CD4-positive, alpha-beta T cell treated with Interleukin-1 beta for 1 hour (primary cell): ENCODE data around the gene ATOX1.
"Not testable (repeated sequence)": the region's sequence is repeated elsewhere in the genome, so short reads cannot be mapped to it uniquely, and the experiment has no call there.

ENCODE experiments used
- DNase-seq, 2 donors: peaks; one replicate each; pipeline ENCODE4 v3.0.0-alpha.2; 2020 to 2022

ATOX1 gene

GRCh38 chr5:151758430-151759241, at the start of gene ATOX1:
Gene ATOX1 (minus strand): TSS chr5:151758631. CDS start chr5:151758551, 80 bp downstream.
- peak; percentile 91 for DNase-seq

- no peak for DNase-seq
Measured at GRCh38 chr5:151805414-151806223, 47.2 kb upstream of the ATOX1 start.

GRCh38 chr5:151800532-151800931, 42.1 kb upstream of the ATOX1 start:
- no peak for DNase-seq

GRCh38 chr5:151799407-151799806, 41.0 kb upstream of the ATOX1 start:
- DNase-seq, result no peak

- no peak for DNase-seq
Measured at GRCh38 chr5:151798674-151799073, 40.2 kb upstream of the ATOX1 start.

GRCh38 chr5:151795426-151795825, 37.0 kb upstream of the ATOX1 start:
- DNase-seq, result no peak

- DNase-seq, result no peak
Measured at GRCh38 chr5:151793358-151793757, 34.9 kb upstream of the ATOX1 start.

- no peak for DNase-seq
Measured at GRCh38 chr5:151787817-151788216, 29.4 kb upstream of the ATOX1 start.

- no peak for DNase-seq
Measured at GRCh38 chr5:151786468-151786867, 28.0 kb upstream of the ATOX1 start.

- DNase-seq, result no peak
Measured at GRCh38 chr5:151784141-151784540, 25.7 kb upstream of the ATOX1 start.

GRCh38 chr5:151783664-151784063, 25.2 kb upstream of the ATOX1 start:
- not testable (repeated sequence) for DNase-seq

- no peak for DNase-seq
Measured at GRCh38 chr5:151781201-151781600, 22.8 kb upstream of the ATOX1 start.

- DNase-seq, result no peak
Measured at GRCh38 chr5:151780348-151780747, 21.9 kb upstream of the ATOX1 start.

GRCh38 chr5:151779531-151780125, 21.2 kb upstream of the ATOX1 start:
- no peak for DNase-seq

GRCh38 chr5:151775025-151775606, 16.7 kb upstream of the ATOX1 start:
- DNase-seq, result no peak

- no peak for DNase-seq
Measured at GRCh38 chr5:151773951-151774350, 15.5 kb upstream of the ATOX1 start.

- peak in 1 of 2 donors; percentile 20 for DNase-seq
Measured at GRCh38 chr5:151772846-151773561, 14.6 kb upstream of the ATOX1 start.

- DNase-seq, result peak; percentile 30 to 43
Measured at GRCh38 chr5:151772029-151772845, 13.8 kb upstream of the ATOX1 start.

GRCh38 chr5:151771259-151772028, 13.0 kb upstream of the ATOX1 start, which contains the start of gene G3BP1:
Gene G3BP1 (plus strand): TSS chr5:151771954. CDS start chr5:151786621, 14,667 bp downstream.
- DNase-seq, result peak; percentile 100
